ENCODE measurements around the gene C19orf53.

DNA sequence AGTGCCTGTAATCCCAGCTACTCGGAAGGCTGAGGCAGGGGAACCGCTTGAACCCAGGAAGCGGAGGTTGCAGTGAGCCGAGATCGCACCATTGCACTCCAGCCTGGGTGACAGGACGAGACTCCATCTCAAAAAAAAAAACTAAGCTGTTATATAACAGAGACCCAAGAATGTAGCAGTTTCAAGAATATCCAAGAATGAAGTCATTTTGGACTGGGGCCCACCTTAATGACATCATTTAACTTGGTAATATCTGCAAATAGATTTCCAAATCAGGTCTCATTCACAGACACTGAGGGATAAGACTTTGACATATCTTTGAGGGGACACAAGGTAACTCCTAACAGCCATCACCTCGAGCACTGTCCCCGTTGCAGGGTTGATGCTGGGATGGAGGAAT lies 46.5 kb upstream of the C19orf53 start:
- TF ChIP-seq HNRNPH1 (optimal IDR thresholded peaks at IDR 0.05; ENCODE audit: low read depth, low read length) (no peak), EP300 (IDR thresholded peaks at IDR 0.05; ENCODE audit: low read depth in 2 of 2, low read length in 2 of 2) (no peak), EP300 (CRISPR knock-in tag; IDR thresholded peaks at IDR 0.05; ENCODE audit: borderline replicate concordance) (no peak), ZHX1 (CRISPR knock-in tag; IDR thresholded peaks at IDR 0.05; ENCODE audit: low read depth) (no peak), ZNF512 (CRISPR knock-in tag; IDR thresholded peaks at IDR 0.05) (no peak), JUND (CRISPR knock-in tag; IDR thresholded peaks at IDR 0.05) (no peak), CBX1 (IDR thresholded peaks at IDR 0.05; ENCODE audit: low read depth) (no peak)

Data from HepG2 (cell line).